ENCODE results near the gene PLEKHG4B.
A peak's percentile ranks its signal among the peaks of the same experiment; 100 is the strongest.
"Not testable (repeated sequence)": the region's sequence is repeated elsewhere in the genome, so short reads cannot be mapped to it uniquely, and the experiment has no call there.

Gene PLEKHG4B

GRCh38 chr5:191036-191948 is 99.3 kb downstream of the PLEKHG4B start, which contains the start of gene LRRC14B:
Gene LRRC14B (plus strand): TSS chr5:191495. CDS start chr5:191539, 44 bp downstream.
- peak; percentile 37 for DNase-seq

GRCh38 chr5:191949-192690 is 100.2 kb downstream of the PLEKHG4B start:
- DNase-seq, result no peak

GRCh38 chr5:192691-192969 is 100.7 kb downstream of the PLEKHG4B start:
- DNase-seq, result no peak

GRCh38 chr5:192970-193831 is 101.2 kb downstream of the PLEKHG4B start:
- DNase-seq, result no peak

GRCh38 chr5:194102-194501 is 102.1 kb downstream of the PLEKHG4B start:
- no peak for DNase-seq

- DNase-seq, result no peak
Measured at GRCh38 chr5:194603-195209, 102.7 kb downstream of the PLEKHG4B start.

GRCh38 chr5:195401-196160 is 103.6 kb downstream of the PLEKHG4B start:
- no peak for DNase-seq

GRCh38 chr5:196350-196749 is 104.4 kb downstream of the PLEKHG4B start:
- DNase-seq, result no peak

- not testable (repeated sequence) for DNase-seq
Measured at GRCh38 chr5:197031-197430, 105.1 kb downstream of the PLEKHG4B start.

GRCh38 chr5:197892-198489 is 106.0 kb downstream of the PLEKHG4B start:
- DNase-seq, result no peak

- no peak for DNase-seq
Measured at GRCh38 chr5:198516-199196, 106.7 kb downstream of the PLEKHG4B start.

- DNase-seq, result no peak
Measured at GRCh38 chr5:199197-199949, 107.4 kb downstream of the PLEKHG4B start.

- DNase-seq, result no peak
Measured at GRCh38 chr5:199950-200645, 108.1 kb downstream of the PLEKHG4B start.

- DNase-seq, result no peak
Measured at GRCh38 chr5:200985-201384, 109.0 kb downstream of the PLEKHG4B start.

- no peak for DNase-seq
Measured at GRCh38 chr5:201672-202071, 109.7 kb downstream of the PLEKHG4B start.

- no peak for DNase-seq
Measured at GRCh38 chr5:203246-203930, 111.4 kb downstream of the PLEKHG4B start.

GRCh38 chr5:204001-204400 is 112.0 kb downstream of the PLEKHG4B start:
- no peak for DNase-seq

- no peak for DNase-seq
Measured at GRCh38 chr5:204462-204861, 112.5 kb downstream of the PLEKHG4B start.
